Measurements from ENCODE around the gene ADAMTS9. TPM values are rescaled to one million over a fixed set of nuclear protein-coding genes. Genes with fewer than 3 reads are reported as not detected.

ADAMTS9 gene
- total and polyA plus RNA-seq, 10 of the 15 experiments (the other 5 are each of a cell fraction or from before 2014, with no cell fraction given): 0.08 TPM; not detected in 9

GRCh38 chr3:64685331-64685799 is 2.4 kb downstream of the ADAMTS9 start:
- 56% methylated on average over 31 of the region's 32 CpGs for WGBS (ENCODE audit: insufficient coverage, insufficient replicate concordance, low lambda C conversion rate, missing lambda C conversion rate)
- H2AFZ ChIP-seq (ENCODE audit: control insufficient read depth, low read depth, low read length): no peak overlapping the region
- H3K4me3 ChIP-seq: no peak overlapping the region
- no peak overlapping the region for H3K27ac ChIP-seq (ENCODE audit: control insufficient read depth, insufficient read depth)
- no peaks in the 10 kb centered on the region for H3K4me1 ChIP-seq (ENCODE audit: control insufficient read depth, insufficient read depth, low read length)
- ATAC-seq: no peak
- DNase-seq (ENCODE audit: low read depth, low spot score): no peak
- ChIA-PET POLR2A (no interaction called here), RAD21 (ENCODE audit: unreplicated experiment) (no interaction called here), CTCF (no interaction called here), SMC1A (ENCODE audit: uncharacterized antibody, unreplicated experiment) (no interaction called here)
- H4K20me1 ChIP-seq (ENCODE audit: control insufficient read depth, insufficient read depth): no peaks in the 10 kb centered on the region
- TF ChIP-seq ZNF217 (IDR thresholded peaks at IDR 0.05) (no peak), RB1 (IDR thresholded peaks at IDR 0.05; ENCODE audit: borderline replicate concordance) (no peak), SIX5 (IDR thresholded peaks at IDR 0.05; ENCODE audit: low read depth, low read length, severe bottlenecking) (no peak), EED (IDR thresholded peaks at IDR 0.05; ENCODE audit: low read depth) (no peak), CREM (IDR thresholded peaks at IDR 0.05; ENCODE audit: low read depth) (no peak), ELK1 (IDR thresholded peaks at IDR 0.05; ENCODE audit: low read depth, low read length) (no peak), RBBP5 (conservative IDR thresholded peaks at IDR 0.05) (no peak), LARP7 (IDR thresholded peaks at IDR 0.05) (no peak), PAX5 (IDR thresholded peaks at IDR 0.05; ENCODE audit: borderline replicate concordance, low read depth, low read length) (no peak), PML (IDR thresholded peaks at IDR 0.05; ENCODE audit: low read length) (no peak), YY1 (IDR thresholded peaks at IDR 0.05; ENCODE audit: low read depth, low read length) (no peak), MEF2B (IDR thresholded peaks at IDR 0.05; ENCODE audit: partially characterized antibody, poor library complexity, severe bottlenecking) (no peak), HDAC6 (IDR thresholded peaks at IDR 0.05; ENCODE audit: unreplicated experiment) (no peak), SMC3 (IDR thresholded peaks at IDR 0.05; ENCODE audit: borderline replicate concordance, low read length) (no peak), CHD4 (IDR thresholded peaks at IDR 0.05) (no peak), CTCF (IDR thresholded peaks at IDR 0.05 in 2 of 3, conservative IDR thresholded peaks at IDR 0.05 in 1 of 3; ENCODE audit: control insufficient read depth in 2 of 3, extremely low read depth in 1 of 3, insufficient read depth in 1 of 3, low read depth in 3 of 3, low read length in 3 of 3) (no peak), KLF5 (IDR thresholded peaks at IDR 0.05; ENCODE audit: partially characterized antibody) (no peak)
- no peaks in the 10 kb centered on the region for H3K36me3 ChIP-seq (ENCODE audit: control insufficient read depth in 2 of 2, insufficient read depth in 2 of 2, low read length in 1 of 2)
- intact Hi-C loops (cut with micrococcal nuclease; ENCODE audit: unreplicated experiment): no loop called here
- H3K9me3 ChIP-seq (replicated peaks; ENCODE audit: control insufficient read depth, insufficient read depth, low read length): no peaks in the 10 kb centered on the region
- no peak overlapping the region for H3K9ac ChIP-seq (ENCODE audit: control insufficient read depth, insufficient read depth, low read length)
- H3K4me2 ChIP-seq (ENCODE audit: control insufficient read depth, insufficient read depth): no peak overlapping the region
- FAIRE-seq: no peak
- no TSS peak for BruUV-seq (replicated peaks)
- in situ Hi-C loops (cut with MboI): no loop called here
- H3K27me3 ChIP-seq (replicated peaks in 1 of 2; ENCODE audit: control insufficient read depth in 2 of 2, insufficient read depth in 2 of 2, low read length in 1 of 2): peaks cover 0 to 3% of the 10 kb centered on the region in 2 experiments; a peak in 2 of 4 replicates
- H3K79me2 ChIP-seq (ENCODE audit: control insufficient read depth, insufficient read depth, low read length): no peaks in the 10 kb centered on the region
